H9 (cell line): ENCODE results near the gene RPAP2. TPM values are rescaled to one million over a fixed set of nuclear protein-coding genes. Genes with fewer than 3 reads are reported as not detected.

ENCODE experiments used
- DNase-seq: peaks from one replicate; pipeline ENCODE4 v3.0.0-alpha.2; 2017
- H2AFZ ChIP-seq: one replicate; pipeline ENCODE4 v1.6.1; 2013; ENCODE audit warnings: mild to moderate bottlenecking, low read length, control low read depth, moderate library complexity
- H2AK5ac ChIP-seq: 2 replicates; pipeline ENCODE4 v1.6.1; 2013; ENCODE audit warnings: low read length, control low read depth, mixed read lengths; ENCODE audit not compliant: insufficient read length
- H2BK120ac ChIP-seq: one replicate; pipeline ENCODE4 v1.6.1; 2013; ENCODE audit warnings: low read depth, mild to moderate bottlenecking, low read length, control low read depth, inconsistent platforms; ENCODE audit not compliant: poor library complexity, severe bottlenecking
- H2BK12ac ChIP-seq: 2 replicates; pipeline ENCODE4 v1.6.1; 2013; ENCODE audit warnings: low read length, control low read depth, mixed read lengths, low read depth; ENCODE audit not compliant: insufficient read length
- H2BK15ac ChIP-seq: 2 replicates; pipeline ENCODE4 v1.6.1; 2013; ENCODE audit warnings: low read depth, low read length, control low read depth
- H2BK20ac ChIP-seq: one replicate; pipeline ENCODE4 v1.6.1; 2013; ENCODE audit warnings: low read depth, mild to moderate bottlenecking, low read length, control low read depth, inconsistent platforms; ENCODE audit not compliant: poor library complexity, severe bottlenecking
- H2BK5ac ChIP-seq: 2 replicates; pipeline ENCODE4 v1.6.1; 2013; ENCODE audit warnings: low read length, control low read depth, mixed read lengths; ENCODE audit not compliant: insufficient read length
- H3K14ac ChIP-seq: 2 replicates; pipeline ENCODE4 v1.6.1; 2013; ENCODE audit warnings: low read length, control low read depth; ENCODE audit not compliant: insufficient read depth
- H3K18ac ChIP-seq: 2 replicates; pipeline ENCODE4 v1.6.1; 2013; ENCODE audit warnings: low read depth, mild to moderate bottlenecking, mixed read lengths, low read length, control low read depth; ENCODE audit not compliant: insufficient read length
- H3K23ac ChIP-seq: 2 replicates; pipeline ENCODE4 v1.6.1; 2013; ENCODE audit warnings: low read length, control low read depth, mixed read lengths, low read depth; ENCODE audit not compliant: insufficient read length
- H3K23me2 ChIP-seq: 2 replicates; pipeline ENCODE4 v1.6.1; 2013; ENCODE audit warnings: low read depth, mild to moderate bottlenecking, mixed read lengths, low read length, control low read depth; ENCODE audit not compliant: insufficient read length, poor library complexity, severe bottlenecking
- H3K27ac ChIP-seq: 2 replicates; pipeline ENCODE4 v1.5.1; 2013; ENCODE audit warnings: low read length, control low read depth, mixed read lengths, low read depth; ENCODE audit not compliant: insufficient read length
- H3K27me3 ChIP-seq: 2 replicates; pipeline ENCODE4 v1.6.1; 2013; ENCODE audit warnings: low read length, control low read depth, inconsistent platforms; ENCODE audit not compliant: insufficient read depth
- H3K4ac ChIP-seq: 2 replicates; pipeline ENCODE4 v1.6.1; 2013; ENCODE audit warnings: low read depth, mild to moderate bottlenecking, control low read depth, inconsistent platforms, low read length, moderate library complexity
- H3K4me1 ChIP-seq: 2 replicates; pipeline ENCODE4 v1.6.1; 2013; ENCODE audit warnings: low read length, control low read depth, inconsistent platforms; ENCODE audit not compliant: insufficient read depth
- H3K4me2 ChIP-seq: 2 replicates; pipeline ENCODE4 v1.6.1; 2013; ENCODE audit warnings: low read length, control low read depth, mixed read lengths; ENCODE audit not compliant: insufficient read length, insufficient read depth
- H3K56ac ChIP-seq: 2 replicates; pipeline ENCODE4 v1.6.1; 2013; ENCODE audit warnings: low read depth, mild to moderate bottlenecking, mixed read lengths, low read length, control low read depth; ENCODE audit not compliant: insufficient read length
- H3K79me1 ChIP-seq: 2 replicates; pipeline ENCODE4 v1.6.1; 2013; ENCODE audit warnings: low read depth, mild to moderate bottlenecking, moderate library complexity, low read length, control low read depth, inconsistent platforms; ENCODE audit not compliant: insufficient read depth, poor library complexity, severe bottlenecking
- H3K79me2 ChIP-seq: 2 replicates; pipeline ENCODE4 v1.6.1; 2013; ENCODE audit warnings: low read length, control low read depth, inconsistent platforms; ENCODE audit not compliant: insufficient read depth
- H3K9ac ChIP-seq: 2 replicates; pipeline ENCODE4 v1.6.1; 2013; ENCODE audit warnings: low read length, control low read depth, mixed read lengths; ENCODE audit not compliant: insufficient read length; ENCODE audit errors: extremely low read depth
- H3K9me3 ChIP-seq: one replicate; pipeline ENCODE4 v1.6.1; 2013; ENCODE audit warnings: low read depth, low read length, inconsistent platforms; ENCODE audit not compliant: control insufficient read depth
- H3T11ph ChIP-seq: one replicate; pipeline ENCODE4 v1.6.1; 2013; ENCODE audit warnings: mild to moderate bottlenecking, low read length, control low read depth, inconsistent platforms
- H4K20me1 ChIP-seq: one replicate; pipeline ENCODE4 v1.6.1; 2013; ENCODE audit not compliant: control insufficient read depth, insufficient read length, insufficient read depth
- H4K5ac ChIP-seq: 2 replicates; pipeline ENCODE4 v1.6.1; 2013; ENCODE audit warnings: low read depth, mild to moderate bottlenecking, mixed read lengths, low read length, control low read depth; ENCODE audit not compliant: insufficient read length
- H4K8ac ChIP-seq: replicated peaks from 2 replicates; pipeline ENCODE4 v1.6.1; 2013; ENCODE audit warnings: low read length, control low read depth, mixed read lengths, low read depth; ENCODE audit not compliant: insufficient read length
- H4K91ac ChIP-seq: 2 replicates; pipeline ENCODE4 v1.6.1; 2013; ENCODE audit warnings: low read depth, mild to moderate bottlenecking, moderate library complexity, mixed read lengths, low read length, control low read depth; ENCODE audit not compliant: insufficient read length
- H3K27ac Mint-ChIP-seq, 3 experiments: 2 replicates in 2 of 3; 3 replicates in 1 of 3; pipeline ENCODE4 v1.8.0; 2020 to 2021; ENCODE audit warnings: mixed read lengths in 3 of 3, mild to moderate bottlenecking in 1 of 3, moderate library complexity in 1 of 3
- H3K27me3 Mint-ChIP-seq: 2 replicates; pipeline ENCODE4 v1.8.0; 2021; ENCODE audit warnings: low read depth, mild to moderate bottlenecking, moderate library complexity, mixed read lengths
- H3K36me3 Mint-ChIP-seq, 3 experiments: 2 replicates in 2 of 3; 3 replicates in 1 of 3; pipeline ENCODE4 v1.8.0; 2020 to 2021; ENCODE audit warnings: low read depth in 3 of 3, mixed read lengths in 3 of 3; ENCODE audit not compliant: insufficient read depth in 1 of 3
- H3K4me1 Mint-ChIP-seq, 2 experiments: 2 replicates each; pipeline ENCODE4 v1.8.0; 2020; ENCODE audit warnings: mixed read lengths in 2 of 2
- H3K4me3 Mint-ChIP-seq, 2 experiments: 2 replicates in 1 of 2; 3 replicates in 1 of 2; pipeline ENCODE4 v1.8.0; 2020 to 2021; ENCODE audit warnings: mild to moderate bottlenecking in 2 of 2, mixed read lengths in 2 of 2, moderate library complexity in 1 of 2
- H3K9me3 Mint-ChIP-seq, 2 experiments: 2 replicates in 1 of 2; 3 replicates in 1 of 2; pipeline ENCODE4 v1.8.0; 2020; ENCODE audit warnings: mild to moderate bottlenecking in 2 of 2, mixed read lengths in 2 of 2, moderate library complexity in 1 of 2
- CTCF ChIP-seq: fragments of 200-600 bp; sonication (generic); conservative IDR thresholded peaks from 3 replicates; pipeline ENCODE4 v1.8.0; 2021; ENCODE audit warnings: antibody characterized with exemption, mild to moderate bottlenecking
- WGBS: extraction: QIAGEN DNeasy Blood & Tissue Kit; methylation state at CpG from one replicate; pipeline ENCODE4 v1.1.7; 2013; ENCODE audit warnings: missing lambda C conversion rate, low lambda C conversion rate, mixed read lengths; ENCODE audit not compliant: insufficient read length; ENCODE audit errors: extremely low coverage; 5-methylcytosine and 5-hydroxymethylcytosine counted together
- total RNA-seq: library from RNA; stranded (reverse); gene quantifications from 2 replicates; pipeline ENCODE4 v1.2.1, GENCODE V29; 2021

Gene RPAP2
- total RNA-seq, 1 experiment from 2014 or later, result 27.4 TPM

GRCh38 chr1:92317836-92318493 lies 19.1 kb downstream of the RPAP2 start:
- Histone ChIP-seq H3K27me3 (no peaks in the 10 kb centered on the region), H3K79me2 (no peaks in the 10 kb centered on the region), H2AFZ (no peak overlapping the region), H4K20me1 (no peaks in the 10 kb centered on the region), H2BK120ac (no peak overlapping the region), H4K91ac (no peak overlapping the region), H3K4me1 (no peaks in the 10 kb centered on the region), H2BK20ac (no peak overlapping the region), H2BK12ac (no peak overlapping the region), H4K5ac (no peak overlapping the region), H2BK5ac (no peak overlapping the region), H3T11ph (no peak overlapping the region), H2BK15ac (no peak overlapping the region), H3K18ac (no peak overlapping the region), H3K9ac (no peak overlapping the region), H2AK5ac (no peak overlapping the region), H3K14ac (no peak overlapping the region), H4K8ac (no peak overlapping the region), H3K23me2 (no peaks in the 10 kb centered on the region), H3K9me3 (no peaks in the 10 kb centered on the region), H3K56ac (no peak overlapping the region), H3K79me1 (no peaks in the 10 kb centered on the region), H3K4me2 (no peak overlapping the region), H3K4ac (no peak overlapping the region), H3K23ac (no peak overlapping the region), H3K27ac (no peak overlapping the region)
- no CpG with 5 or more reads among the region's 3 CpGs for WGBS
- Mint-ChIP-seq H3K4me3 (no peak overlapping the region), H3K27ac (no peak overlapping the region), H3K36me3 (peaks cover 0 to 16% (median 11%) of the 10 kb centered on the region in 3 experiments; a peak in 4 of 7 replicates), H3K27me3 (no peaks in the 10 kb centered on the region), H3K9me3 (no peaks in the 10 kb centered on the region), H3K4me1 (no peaks in the 10 kb centered on the region)
- no peak for DNase-seq
- TF ChIP-seq CTCF, result no peak
